Stomach (tissue), 4 donors: ENCODE measurements around the gene KMT5C.

Source experiments
- CTCF ChIP-seq, 7 experiments: fragments of 450-650 bp in 4 of 7; fragments of 200-600 bp in 3 of 7; sonication (generic) in 3 of 7; IDR thresholded peaks; one replicate each; pipeline ENCODE4 v1.5.1; 2016 to 2019; ENCODE audit warnings: antibody characterized with exemption in 7 of 7, control low read depth in 2 of 7, mild to moderate bottlenecking in 1 of 7
- POLR2A ChIP-seq, 4 donors: fragments of 450-650 bp; IDR thresholded peaks; one replicate each; pipeline ENCODE4 v1.6.1; 2016; ENCODE audit warnings: antibody characterized with exemption in 4 of 4, control low read depth in 2 of 4, mild to moderate bottlenecking in 1 of 4, moderate library complexity in 1 of 4
- POLR2AphosphoS5 ChIP-seq, 3 donors: sonication (generic); formaldehyde crosslinking; IDR thresholded peaks; one replicate each; pipeline ENCODE4 v1.6.1; 2016; ENCODE audit warnings: antibody characterized with exemption in 3 of 3

- no peak for TF ChIP-seq CTCF (IDR thresholded peaks at IDR 0.05)
- no peak for TF ChIP-seq POLR2A (IDR thresholded peaks at IDR 0.05)
- no peak for TF ChIP-seq POLR2AphosphoS5 (IDR thresholded peaks at IDR 0.05)
These were observed 1.5 kb downstream of the KMT5C start for GRCh38 chr19:55341171-55341588.
